ENCODE data around the gene PGAM1.
"Not testable (repeated sequence)": the region's sequence is repeated elsewhere in the genome, so short reads cannot be mapped to it uniquely, and the experiment has no call there.

Gene PGAM1

GRCh38 chr10:97451605-97452004, 25.6 kb downstream of the PGAM1 start:
- in situ Hi-C loops (cut with HindIII; ENCODE audit: low pct_ligation_motif_present, low pct_unique_long_range_greater_than_20kb, low sequenced_read_pairs), result no loop called here
- DNase-seq, result no peak

- in situ Hi-C loops (cut with HindIII; ENCODE audit: low pct_ligation_motif_present, low pct_unique_long_range_greater_than_20kb, low sequenced_read_pairs), result no loop called here
- no peak for DNase-seq
Measured at GRCh38 chr10:97452352-97452751, 26.4 kb downstream of the PGAM1 start.

- DNase-seq, result no peak
Measured at GRCh38 chr10:97454330-97455036, 28.5 kb downstream of the PGAM1 start.

GRCh38 chr10:97456034-97456685, 30.2 kb downstream of the PGAM1 start:
- DNase-seq, result no peak
- in situ Hi-C loops (cut with HindIII; ENCODE audit: low pct_ligation_motif_present, low pct_unique_long_range_greater_than_20kb, low sequenced_read_pairs), result no loop called here

More at GRCh38 chr10:97454330-97455036, 28.5 kb downstream of the PGAM1 start:
- in situ Hi-C loops (cut with HindIII; ENCODE audit: low pct_ligation_motif_present, low pct_unique_long_range_greater_than_20kb, low sequenced_read_pairs), result no loop called here

- in situ Hi-C loops (cut with HindIII; ENCODE audit: low pct_ligation_motif_present, low pct_unique_long_range_greater_than_20kb, low sequenced_read_pairs), result no loop called here
- DNase-seq, result no peak
Measured at GRCh38 chr10:97456686-97457065, 30.7 kb downstream of the PGAM1 start.

GRCh38 chr10:97459111-97459510, 33.1 kb downstream of the PGAM1 start:
- DNase-seq, result no peak
- in situ Hi-C loops (cut with HindIII; ENCODE audit: low pct_ligation_motif_present, low pct_unique_long_range_greater_than_20kb, low sequenced_read_pairs), result no loop called here

GRCh38 chr10:97459933-97460332, 33.9 kb downstream of the PGAM1 start:
- DNase-seq, result no peak
- in situ Hi-C loops (cut with HindIII; ENCODE audit: low pct_ligation_motif_present, low pct_unique_long_range_greater_than_20kb, low sequenced_read_pairs), result no loop called here

GRCh38 chr10:97462309-97462708, 36.3 kb downstream of the PGAM1 start:
- DNase-seq, result no peak
- in situ Hi-C loops (cut with HindIII; ENCODE audit: low pct_ligation_motif_present, low pct_unique_long_range_greater_than_20kb, low sequenced_read_pairs), result no loop called here

- DNase-seq, result peak; percentile 57
- in situ Hi-C loops (cut with HindIII; ENCODE audit: low pct_ligation_motif_present, low pct_unique_long_range_greater_than_20kb, low sequenced_read_pairs), result no loop called here
Measured at GRCh38 chr10:97463363-97464132, 37.6 kb downstream of the PGAM1 start.

GRCh38 chr10:97464226-97464625, 38.2 kb downstream of the PGAM1 start:
- in situ Hi-C loops (cut with HindIII; ENCODE audit: low pct_ligation_motif_present, low pct_unique_long_range_greater_than_20kb, low sequenced_read_pairs), result no loop called here

GRCh38 chr10:97465982-97466381, 40.0 kb downstream of the PGAM1 start:
- in situ Hi-C loops (cut with HindIII; ENCODE audit: low pct_ligation_motif_present, low pct_unique_long_range_greater_than_20kb, low sequenced_read_pairs), result no loop called here
- DNase-seq, result no peak

More at GRCh38 chr10:97464226-97464625, 38.2 kb downstream of the PGAM1 start:
- DNase-seq, result no peak

- in situ Hi-C loops (cut with HindIII; ENCODE audit: low pct_ligation_motif_present, low pct_unique_long_range_greater_than_20kb, low sequenced_read_pairs), result no loop called here
- DNase-seq, result peak; percentile 61
Measured at GRCh38 chr10:97466755-97467154, 40.8 kb downstream of the PGAM1 start.

- DNase-seq, result no peak
- in situ Hi-C loops (cut with HindIII; ENCODE audit: low pct_ligation_motif_present, low pct_unique_long_range_greater_than_20kb, low sequenced_read_pairs), result no loop called here
Measured at GRCh38 chr10:97468162-97468561, 42.2 kb downstream of the PGAM1 start.

GRCh38 chr10:97468781-97469180, 42.8 kb downstream of the PGAM1 start:
- in situ Hi-C loops (cut with HindIII; ENCODE audit: low pct_ligation_motif_present, low pct_unique_long_range_greater_than_20kb, low sequenced_read_pairs); DNase-seq: not testable (repeated sequence)

- in situ Hi-C loops (cut with HindIII; ENCODE audit: low pct_ligation_motif_present, low pct_unique_long_range_greater_than_20kb, low sequenced_read_pairs), result no loop called here
- no peak for DNase-seq
Measured at GRCh38 chr10:97474918-97475317, 48.9 kb downstream of the PGAM1 start.

GRCh38 chr10:97475936-97476594, 50.1 kb downstream of the PGAM1 start:
- no peak for DNase-seq
- in situ Hi-C loops (cut with HindIII; ENCODE audit: low pct_ligation_motif_present, low pct_unique_long_range_greater_than_20kb, low sequenced_read_pairs), result no loop called here

GRCh38 chr10:97479410-97479809, 53.4 kb downstream of the PGAM1 start:
- DNase-seq; in situ Hi-C loops (cut with HindIII; ENCODE audit: low pct_ligation_motif_present, low pct_unique_long_range_greater_than_20kb, low sequenced_read_pairs): not testable (repeated sequence)

GRCh38 chr10:97479939-97480338, 53.9 kb downstream of the PGAM1 start:
- in situ Hi-C loops (cut with HindIII; ENCODE audit: low pct_ligation_motif_present, low pct_unique_long_range_greater_than_20kb, low sequenced_read_pairs), result no loop called here
- no peak for DNase-seq

GRCh38 chr10:97481071-97481470, 55.1 kb downstream of the PGAM1 start:
- in situ Hi-C loops (cut with HindIII; ENCODE audit: low pct_ligation_motif_present, low pct_unique_long_range_greater_than_20kb, low sequenced_read_pairs), result no loop called here
- no peak for DNase-seq

Data from ACHN (cell line).